GM19239 (cell line): ENCODE data around the gene NRXN3.
A peak's percentile ranks its signal among the peaks of the same experiment; 100 is the strongest.

Source experiments
- DNase-seq: peaks from one replicate; pipeline ENCODE4 v3.0.0; 2011; ENCODE audit warnings: low spot score; ENCODE audit not compliant: insufficient read length
- FAIRE-seq: peaks from 2 replicates; lab custom pipeline; 2011; peaks lifted over from hg19 to GRCh38; lab: Jason Lieb, UNC

The NRXN3 gene

DNA sequence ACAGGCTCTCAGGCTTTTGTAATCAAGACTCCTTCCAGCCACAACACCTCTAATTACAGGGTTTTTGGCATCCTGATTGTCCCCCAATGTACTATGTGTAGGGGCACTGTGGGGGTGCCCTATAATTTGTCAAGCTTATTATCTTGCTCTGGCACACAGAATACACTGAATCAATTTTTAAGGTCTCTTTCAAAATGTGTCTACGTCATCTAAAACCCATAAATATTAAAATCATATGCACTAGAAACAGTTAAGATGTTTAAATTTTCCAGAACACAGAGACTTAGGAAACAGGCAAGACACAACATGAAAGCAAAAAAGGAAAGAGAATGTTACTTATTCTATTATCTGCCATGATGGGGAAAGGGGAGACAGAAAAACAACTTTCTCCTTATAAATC lies 665.7 kb downstream of the NRXN3 start:
- no peak for DNase-seq

DNA sequence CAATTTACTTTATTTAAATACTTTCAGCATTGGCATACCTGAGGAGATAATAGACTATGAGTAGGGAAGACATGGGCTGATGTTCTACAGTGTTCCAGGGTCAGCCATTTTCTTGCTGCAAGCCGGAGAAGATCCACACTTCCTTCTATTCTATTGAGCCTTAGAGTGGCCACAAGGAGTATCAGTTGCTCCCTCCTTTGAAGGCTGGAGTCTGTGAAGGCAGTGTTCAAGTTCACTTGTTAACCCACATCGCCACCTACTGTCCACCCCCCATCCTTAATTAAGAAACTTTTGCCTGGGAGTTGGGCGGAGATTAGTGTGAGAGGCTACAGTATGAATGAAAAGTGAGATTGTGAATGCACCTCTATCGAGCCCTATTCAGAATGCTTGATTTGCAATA lies 666.6 kb downstream of the NRXN3 start:
- DNase-seq (peak; percentile 4), FAIRE-seq (no peak)

More for the DNA sequence above, 665.7 kb downstream of the NRXN3 start:
- FAIRE-seq: no peak

- DNase-seq (no peak), FAIRE-seq (no peak)
These were observed 668.8 kb downstream of the NRXN3 start for GRCh38 chr14:78838959-78839358.

DNA sequence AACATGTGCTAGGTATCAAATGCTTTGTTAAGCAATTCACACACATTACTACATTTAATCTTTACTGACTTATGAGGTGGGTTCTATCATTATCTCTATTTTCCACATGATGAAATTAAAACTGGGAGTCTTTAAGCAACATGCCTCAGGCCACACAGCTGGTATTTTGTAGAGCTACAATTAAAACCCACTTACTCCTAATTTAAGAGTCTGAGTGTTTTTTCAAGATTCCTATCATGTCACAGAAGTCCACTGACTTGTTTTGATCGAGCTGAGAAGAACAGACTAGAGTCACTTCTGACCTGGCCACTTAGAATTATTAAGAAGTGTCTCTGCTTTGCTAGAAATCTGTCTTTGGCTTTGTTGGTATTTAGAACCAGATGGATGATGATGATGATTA lies 670.7 kb downstream of the NRXN3 start:
- FAIRE-seq (no peak), DNase-seq (no peak)

- FAIRE-seq (no peak), DNase-seq (no peak)
These were observed 677.6 kb downstream of the NRXN3 start for GRCh38 chr14:78847801-78848200.

GRCh38 chr14:78848234-78848820 lies 678.2 kb downstream of the NRXN3 start:
- FAIRE-seq (peak; percentile 71), DNase-seq (peak; percentile 6)

DNA sequence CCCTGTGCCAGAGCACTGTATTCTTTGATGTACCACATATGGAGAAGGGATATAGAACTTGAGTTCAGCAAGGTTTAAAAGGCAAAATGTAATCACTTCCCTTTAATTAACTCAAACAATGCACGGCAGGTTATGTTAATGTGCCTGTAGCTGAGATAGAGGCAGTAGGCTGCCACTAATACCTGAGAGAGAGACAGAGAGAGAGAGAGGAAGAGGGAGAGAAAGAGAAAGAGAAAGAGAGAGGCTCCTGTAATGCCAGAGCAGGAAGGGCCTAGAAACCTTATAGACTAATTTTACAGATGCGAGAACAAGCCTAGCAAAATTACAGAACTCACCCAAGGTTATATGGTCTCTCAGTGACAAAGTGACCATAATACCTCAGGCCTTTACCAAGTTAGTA lies 679.8 kb downstream of the NRXN3 start:
- DNase-seq (no peak), FAIRE-seq (no peak)

GRCh38 chr14:78851189-78851588 lies 681.0 kb downstream of the NRXN3 start:
- FAIRE-seq (no peak), DNase-seq (no peak)

GRCh38 chr14:78852040-78852439 lies 681.9 kb downstream of the NRXN3 start:
- DNase-seq: no peak
- no peak for FAIRE-seq

GRCh38 chr14:78857974-78858373 lies 687.8 kb downstream of the NRXN3 start:
- DNase-seq (no peak), FAIRE-seq (no peak)

- FAIRE-seq (no peak), DNase-seq (no peak)
These were observed 693.0 kb downstream of the NRXN3 start for GRCh38 chr14:78863143-78863542.

GRCh38 chr14:78872837-78873236 lies 702.7 kb downstream of the NRXN3 start:
- no peak for DNase-seq
- no peak for FAIRE-seq

DNA sequence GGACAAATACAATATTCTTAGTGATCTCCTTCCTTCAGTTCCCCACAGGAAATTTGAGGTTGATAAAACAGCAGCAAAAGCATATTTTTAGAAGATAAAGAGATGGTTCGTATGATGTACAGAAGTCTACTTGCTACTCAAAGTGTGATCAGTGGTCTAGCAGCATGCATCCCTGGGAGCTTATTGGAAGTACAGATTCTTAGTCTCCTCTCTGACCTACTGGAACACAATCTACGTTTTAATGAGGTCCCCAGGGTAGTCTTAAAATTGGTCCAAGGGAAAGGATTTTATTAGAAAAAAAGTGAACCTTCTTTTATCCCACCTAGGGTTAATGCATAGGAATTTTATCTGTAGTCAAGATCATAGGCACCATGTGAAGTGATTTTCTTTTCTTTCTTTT lies 703.4 kb downstream of the NRXN3 start:
- no peak for FAIRE-seq
- no peak for DNase-seq

DNA sequence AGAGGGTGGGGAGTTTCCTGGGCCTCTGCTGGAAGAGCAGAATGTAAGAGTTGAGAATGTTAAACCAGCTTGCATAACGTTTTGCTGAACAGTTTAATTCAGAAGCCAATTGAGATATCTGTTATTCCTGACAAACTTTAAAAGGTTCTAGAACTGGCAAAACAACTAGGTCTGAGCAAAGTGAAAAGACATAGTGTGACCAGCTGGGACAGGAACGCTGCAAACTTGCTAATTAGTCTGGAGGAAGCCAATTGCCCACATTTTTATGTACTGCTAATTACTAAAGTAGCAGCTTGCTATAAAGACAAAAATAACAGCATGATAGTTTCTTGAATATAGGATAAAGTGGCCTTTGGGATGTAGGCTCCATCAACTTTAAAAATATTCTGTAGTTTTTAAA lies 704.9 kb downstream of the NRXN3 start:
- FAIRE-seq: no peak
- DNase-seq: no peak

- no peak for FAIRE-seq
- DNase-seq: no peak
These were observed 715.7 kb downstream of the NRXN3 start for GRCh38 chr14:78885884-78886283.

GRCh38 chr14:78897443-78897842 lies 727.3 kb downstream of the NRXN3 start:
- FAIRE-seq (no peak), DNase-seq (no peak)

DNA sequence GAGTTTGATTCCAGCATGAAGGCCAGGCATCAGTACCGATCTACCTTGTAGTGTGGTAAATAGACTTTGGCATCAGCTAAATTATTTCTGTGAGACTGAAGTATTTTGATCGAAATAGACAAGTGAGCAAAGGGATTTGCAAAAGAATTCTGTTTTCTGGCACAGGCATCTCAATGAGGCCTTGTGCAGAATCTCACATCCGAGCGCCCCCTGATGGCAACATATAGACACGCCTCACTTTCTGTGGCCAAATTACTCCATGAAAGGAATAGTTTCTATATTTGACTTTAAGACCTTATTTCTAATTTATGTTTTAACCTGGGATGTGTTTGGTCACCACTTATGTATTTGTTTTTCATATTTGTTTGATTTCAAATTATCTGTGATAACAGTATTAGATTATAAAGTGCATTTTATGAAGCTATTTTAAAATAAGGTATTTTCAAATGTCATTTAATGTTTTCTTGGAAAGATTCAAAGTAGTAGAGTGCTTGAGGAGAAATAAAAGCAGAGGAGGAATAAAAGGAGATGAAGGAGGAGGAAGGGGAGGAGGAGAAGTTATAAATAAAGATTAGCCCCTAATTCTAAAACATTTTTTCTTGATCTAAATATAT lies 731.9 kb downstream of the NRXN3 start:
- FAIRE-seq (peak; percentile 40), DNase-seq (no peak)

DNA sequence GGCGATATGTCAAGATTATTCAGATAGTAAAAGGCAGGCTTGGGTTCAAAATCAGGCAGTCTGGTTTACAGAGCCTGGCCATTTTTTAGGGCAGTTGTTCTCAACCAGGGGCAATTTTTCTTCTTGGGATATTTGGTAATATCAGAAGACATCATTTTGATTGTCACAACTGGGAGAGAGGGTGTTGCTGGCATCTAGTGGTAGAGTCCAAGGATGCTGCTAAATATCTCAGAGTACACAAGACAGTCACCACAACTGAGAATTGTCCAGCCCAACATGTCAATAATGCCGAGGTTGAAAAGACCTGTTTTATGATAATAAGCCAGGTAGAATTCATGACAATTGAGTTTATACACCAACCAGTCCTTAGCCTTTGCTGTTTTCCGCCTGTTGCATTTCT lies 733.9 kb downstream of the NRXN3 start:
- DNase-seq: no peak
- FAIRE-seq: no peak

DNA sequence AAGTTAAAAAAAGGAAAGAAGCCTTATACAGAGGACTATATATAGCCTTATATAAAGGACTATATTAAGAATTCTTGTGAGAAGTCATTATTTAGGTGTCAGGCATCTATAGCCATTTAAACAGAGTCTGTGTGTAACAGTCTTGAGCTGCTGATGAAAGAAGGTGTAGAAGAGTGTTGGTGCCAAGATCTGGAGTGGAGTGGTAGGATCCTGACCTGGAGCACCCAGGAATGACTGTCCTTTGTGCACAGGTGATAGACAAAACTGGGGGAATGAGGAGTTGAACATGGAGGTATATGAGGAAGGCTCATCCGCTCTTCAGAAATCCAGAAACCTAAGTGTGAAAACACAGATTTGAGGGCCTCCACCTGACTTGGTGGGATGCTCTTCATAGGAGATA lies 747.3 kb downstream of the NRXN3 start:
- FAIRE-seq (no peak), DNase-seq (no peak)

- DNase-seq (no peak), FAIRE-seq (no peak)
These were observed 751.7 kb downstream of the NRXN3 start for GRCh38 chr14:78921856-78922255.

- DNase-seq (no peak), FAIRE-seq (no peak)
These were observed 757.1 kb downstream of the NRXN3 start for GRCh38 chr14:78927261-78927660.

DNA sequence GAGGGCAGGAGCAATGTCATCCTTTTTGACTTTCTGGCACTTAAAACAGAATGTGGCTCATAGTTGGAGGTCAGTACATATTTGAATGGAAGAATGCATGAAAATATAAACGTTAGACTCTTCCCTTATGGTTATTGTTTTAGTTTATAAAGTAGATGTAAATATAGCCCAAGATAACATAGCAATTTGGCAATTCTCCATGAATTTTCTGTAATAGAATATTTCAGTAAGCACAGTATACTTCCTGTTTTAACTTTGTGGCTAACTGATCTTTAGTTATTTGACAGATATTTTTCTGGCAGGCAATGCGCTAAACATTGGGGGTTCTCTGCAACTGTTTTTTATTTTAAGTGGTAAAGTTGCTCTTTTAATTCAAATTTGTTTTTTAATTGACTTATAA lies 763.0 kb downstream of the NRXN3 start:
- FAIRE-seq: no peak
- DNase-seq: no peak
